Kidney epithelial cell (primary cell): Measurements from ENCODE around the gene TTC36. TPM values are rescaled to one million over a fixed set of nuclear protein-coding genes. Genes with fewer than 3 reads are reported as not detected.

ENCODE experiments used
- DNase-seq: peaks from one replicate; pipeline ENCODE4 v3.0.0-alpha.2; 2010; ENCODE audit warnings: low read depth
- H3K27me3 ChIP-seq: 2 replicates; pipeline ENCODE4 v1.6.0; 2011; ENCODE audit warnings: low read length; ENCODE audit not compliant: control insufficient read depth, insufficient read depth
- H3K36me3 ChIP-seq: 2 replicates; pipeline ENCODE4 v1.5.1; 2011; ENCODE audit warnings: low read length; ENCODE audit not compliant: control insufficient read depth, insufficient read depth
- H3K4me3 ChIP-seq: 2 replicates; pipeline ENCODE4 v1.5.1; 2011; ENCODE audit warnings: low read depth, mild to moderate bottlenecking, control low read depth, low read length
- CTCF ChIP-seq: IDR thresholded peaks from 2 replicates; pipeline ENCODE4 v1.5.1; 2011; ENCODE audit warnings: mild to moderate bottlenecking, moderate library complexity, low read length, control low read depth, inconsistent platforms; ENCODE audit not compliant: insufficient read depth, poor library complexity, severe bottlenecking
- total RNA-seq: library from RNA; depleted of rRNA; stranded (reverse); fragments of >200 nt; gene quantifications from 2 replicates; pipeline ENCODE4 v1.2.3, GENCODE V29; 2015

The TTC36 gene
- total RNA-seq, 1 donor from 2014 or later, result 1.0 TPM

GRCh38 chr11:118532852-118533768 lies 5.8 kb downstream of the TTC36 start:
- no peak for TF ChIP-seq CTCF
- Histone ChIP-seq H3K36me3 (no peaks in the 10 kb centered on the region), H3K4me3 (no peak overlapping the region), H3K27me3 (no peaks in the 10 kb centered on the region)
- no peak for DNase-seq

DNA sequence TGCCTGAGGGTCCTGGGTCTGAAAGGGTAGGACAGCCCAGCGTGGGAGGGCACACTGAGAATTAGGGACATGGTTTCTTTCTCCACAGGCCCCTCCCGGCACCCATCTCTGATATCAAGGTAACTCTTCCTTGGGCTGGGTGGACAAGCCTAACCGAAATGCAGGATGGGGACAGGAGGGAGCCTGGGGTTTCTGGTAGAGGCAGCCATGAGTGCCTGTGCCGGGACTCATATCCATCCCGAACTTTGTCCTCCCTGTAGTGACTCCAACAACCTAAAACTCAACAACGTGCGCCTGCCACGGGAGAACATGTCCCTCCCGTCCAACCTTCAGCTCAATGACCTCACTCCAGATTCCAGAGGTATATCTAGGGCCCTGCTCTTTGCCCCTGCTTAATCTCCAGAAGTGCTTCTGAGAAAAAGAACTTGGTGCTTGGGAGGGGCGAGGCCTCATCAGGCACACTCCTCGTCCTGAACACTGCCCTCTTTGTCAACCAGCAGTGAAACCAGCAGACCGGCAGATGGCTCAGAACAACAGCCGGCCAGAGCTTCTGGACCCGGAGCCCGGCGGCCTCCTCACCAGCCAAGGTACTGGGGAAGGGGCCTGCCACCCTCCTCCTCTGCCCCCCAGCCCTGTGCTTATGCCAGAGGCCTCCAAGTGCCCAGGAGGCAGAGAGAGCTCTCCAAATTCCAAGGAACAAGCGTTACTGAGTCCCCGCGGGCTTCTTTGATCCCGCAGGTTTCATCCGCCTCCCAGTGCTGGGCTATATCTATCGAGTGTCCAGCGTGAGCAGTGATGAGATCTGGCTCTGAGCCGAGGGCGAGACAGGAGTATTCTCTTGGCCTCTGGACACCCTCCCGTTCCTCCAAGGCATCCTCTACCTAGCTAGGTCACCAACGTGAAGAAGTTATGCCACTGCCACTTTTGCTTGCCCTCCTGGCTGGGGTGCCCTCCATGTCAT lies 6.8 kb downstream of the TTC36 start:
- no peaks in the 10 kb centered on the region for H3K36me3 ChIP-seq
- no peak overlapping the region for H3K4me3 ChIP-seq
- H3K27me3 ChIP-seq, result no peaks in the 10 kb centered on the region
- TF ChIP-seq CTCF, result no peak
- no peak for DNase-seq

GRCh38 chr11:118535261-118535660 lies 8.0 kb downstream of the TTC36 start:
- Histone ChIP-seq H3K27me3 (no peaks in the 10 kb centered on the region), H3K4me3 (no peak overlapping the region), H3K36me3 (no peaks in the 10 kb centered on the region)
- no peak for DNase-seq
- no peak for TF ChIP-seq CTCF

DNA sequence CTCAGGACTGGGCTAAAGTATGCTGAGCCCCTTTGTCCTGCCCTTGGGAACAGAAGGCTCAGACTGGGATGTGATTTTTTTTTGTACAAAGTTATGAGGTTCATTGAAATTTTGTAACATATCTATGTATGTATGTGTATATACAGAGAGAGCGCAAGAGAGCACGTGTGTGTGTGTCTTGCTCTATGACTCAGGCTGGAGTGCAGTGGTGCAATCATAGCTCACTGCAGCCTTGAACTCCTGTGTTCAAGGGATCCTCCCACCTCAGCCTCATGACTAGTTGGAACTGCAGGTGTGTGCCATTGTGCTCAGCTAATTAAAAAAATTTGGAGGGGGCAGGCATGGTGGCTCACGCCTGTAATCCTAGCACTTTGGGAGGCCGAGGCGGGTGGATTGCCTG lies 9.5 kb downstream of the TTC36 start:
- H3K36me3 ChIP-seq, result no peaks in the 10 kb centered on the region
- no peaks in the 10 kb centered on the region for H3K27me3 ChIP-seq
- no peak for TF ChIP-seq CTCF
- DNase-seq, result no peak
- H3K4me3 ChIP-seq, result no peak overlapping the region

- no peaks in the 10 kb centered on the region for H3K27me3 ChIP-seq
- DNase-seq, result no peak
- H3K36me3 ChIP-seq, result no peaks in the 10 kb centered on the region
- TF ChIP-seq CTCF, result no peak
- no peak overlapping the region for H3K4me3 ChIP-seq
Observed at GRCh38 chr11:118537409-118537980, 10.2 kb downstream of the TTC36 start.
